Endothelial cell of hepatic sinusoid (primary cell): ENCODE results near the gene HAAO.
"Not testable (repeated sequence)": the region's sequence is repeated elsewhere in the genome, so short reads cannot be mapped to it uniquely, and the experiment has no call there.

Source experiments
- in situ Hi-C: cut with HindIII; loops from 2 replicates; pipeline ENCODE4 v1.10.0; 2017; ENCODE audit warnings: low sequenced_read_pairs

The HAAO gene

DNA sequence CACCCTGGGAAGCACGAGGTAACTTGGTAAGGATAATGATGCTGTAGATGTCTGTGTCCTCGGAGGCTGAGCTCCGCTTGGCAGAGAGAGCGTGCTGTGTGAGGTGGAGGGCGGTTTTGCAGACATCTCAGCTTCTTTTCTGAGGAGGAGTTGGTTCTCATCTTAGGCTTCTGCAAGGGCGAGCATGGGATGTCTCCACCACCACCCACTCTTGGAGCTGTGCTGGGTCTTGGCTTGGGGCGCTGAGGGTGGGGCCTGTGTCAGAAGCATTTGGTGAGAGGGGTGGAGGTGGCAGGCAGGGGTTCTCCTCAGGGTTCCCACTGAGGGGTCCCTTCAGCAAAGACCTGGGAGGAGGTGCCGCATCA, 37.6 kb downstream of the HAAO start:
- in situ Hi-C loops, result loop anchor here (5.0 kb wide), 1 partner anchor 48 kb away; no protein-coding TSS in a partner anchor

DNA sequence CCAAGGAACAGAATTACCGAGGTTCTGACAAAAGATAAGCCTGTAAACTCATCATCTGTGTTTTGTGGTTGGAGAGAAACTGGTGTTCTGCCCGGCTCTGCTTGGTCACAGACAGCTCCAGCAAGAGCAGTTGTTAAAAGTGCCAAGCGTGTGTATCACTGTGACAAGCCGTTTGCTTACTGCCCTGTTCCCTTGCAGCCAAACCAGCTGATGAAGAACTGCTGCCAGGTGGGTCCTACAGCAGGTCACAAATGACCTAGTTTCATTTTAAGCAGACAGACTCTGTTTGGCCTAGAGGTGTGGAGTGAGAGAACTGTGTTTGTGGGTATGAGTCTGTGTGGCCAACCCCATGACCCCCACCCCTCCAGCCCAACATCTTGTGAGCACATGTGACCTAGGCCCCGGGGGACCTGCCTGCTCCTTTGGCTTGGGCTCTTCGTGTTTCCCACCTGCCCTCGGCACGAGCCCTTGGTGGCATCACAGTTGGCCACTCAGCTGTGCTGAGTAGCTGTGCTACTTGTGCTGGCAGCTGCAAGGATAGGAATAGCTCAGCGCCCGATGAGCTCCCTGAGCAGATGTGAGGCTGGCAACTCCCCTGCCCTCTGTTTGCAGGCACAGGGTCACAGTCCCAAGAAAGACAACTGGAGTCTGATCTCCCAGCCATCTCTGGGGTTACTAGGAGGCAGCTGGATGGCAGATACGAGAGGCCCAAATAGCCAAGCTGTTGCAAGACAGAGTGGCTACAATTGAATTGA, 38.2 kb downstream of the HAAO start:
- in situ Hi-C loops, result no loop called here

DNA sequence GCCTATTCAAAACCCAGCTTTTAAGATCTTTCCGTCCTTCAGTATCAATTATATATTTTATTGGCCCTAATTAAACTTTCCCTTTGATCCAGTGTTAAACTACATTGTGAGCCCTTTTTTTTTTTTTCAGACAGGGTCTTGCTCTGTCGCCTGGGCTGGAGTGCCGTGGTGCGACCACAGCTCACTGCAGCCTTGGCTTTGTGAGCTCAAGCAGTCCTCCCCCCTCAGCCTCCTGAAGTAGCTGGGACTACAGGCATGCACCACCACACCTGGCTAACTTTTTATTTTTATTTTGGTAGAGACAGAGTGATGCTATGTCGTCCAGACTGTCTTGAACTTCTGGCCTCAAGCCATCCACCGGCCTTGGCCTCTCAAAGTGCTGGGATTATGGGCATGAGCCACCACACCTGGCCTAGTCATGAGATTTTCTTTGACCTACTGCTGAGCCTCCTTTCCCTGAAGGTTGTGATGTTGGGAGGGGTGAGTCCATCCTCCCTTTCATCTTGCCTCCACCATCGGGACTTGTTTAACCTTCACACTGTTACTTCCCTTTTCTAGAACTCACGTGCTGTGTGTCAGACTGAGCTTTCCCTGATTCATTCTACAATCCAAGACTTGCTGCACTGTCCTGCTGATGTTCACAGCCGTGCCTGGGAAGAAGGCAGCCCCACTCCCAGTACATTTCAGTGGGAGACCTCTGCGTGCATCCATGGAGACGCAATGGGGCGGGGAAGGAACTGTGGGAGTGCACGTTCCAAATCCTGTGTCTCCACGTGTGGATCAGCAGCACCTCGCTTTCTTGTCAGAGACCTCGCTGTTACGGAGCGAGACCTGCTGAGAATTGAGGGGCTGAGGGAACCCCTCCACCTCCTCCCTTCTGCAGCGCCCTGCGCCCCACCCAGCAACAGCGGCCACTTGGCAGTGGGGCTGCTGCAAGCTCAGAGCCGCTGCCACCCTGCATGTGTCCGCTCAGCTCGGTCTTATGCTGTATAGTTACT, 39.3 kb downstream of the HAAO start:
- in situ Hi-C loops, result no loop called here

DNA sequence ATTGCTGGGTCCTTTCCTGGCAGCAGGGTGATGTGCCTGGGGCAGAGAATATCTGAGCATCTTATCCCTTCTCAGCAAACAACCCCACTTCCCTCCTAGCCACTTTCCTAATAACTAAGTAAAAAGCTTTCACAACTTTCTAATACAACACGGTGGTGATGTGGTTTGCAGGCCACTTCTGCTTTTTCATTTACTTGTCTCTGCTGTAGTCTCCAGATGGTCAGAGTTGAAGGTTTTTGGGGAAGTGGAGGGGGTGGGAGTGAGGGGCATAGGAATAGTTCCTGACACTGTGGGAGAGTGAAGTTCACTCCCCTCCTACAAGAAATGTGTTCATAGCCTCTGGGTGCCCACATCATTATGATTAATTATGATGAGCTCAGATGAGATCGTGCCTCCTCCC, 40.1 kb downstream of the HAAO start:
- in situ Hi-C loops, result no loop called here

DNA sequence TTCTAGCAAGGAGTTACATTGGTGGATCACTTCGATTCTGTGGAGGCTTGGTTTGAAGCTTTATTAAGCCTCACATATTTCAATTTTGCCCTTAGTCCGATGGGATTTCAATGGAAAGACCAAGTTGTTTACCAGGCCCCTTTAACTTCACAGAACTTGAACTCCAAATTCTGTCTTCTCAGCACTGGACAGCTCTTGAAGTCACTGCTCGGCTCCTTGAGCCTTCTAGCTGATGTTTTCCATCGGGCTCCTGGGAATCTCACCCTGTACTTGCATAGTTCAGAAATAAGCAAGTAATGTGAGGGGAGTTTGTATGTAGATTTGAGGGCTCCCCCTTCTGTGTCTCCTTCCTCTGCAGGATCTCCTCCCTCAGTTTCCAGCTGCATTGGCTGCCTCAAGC, 43.5 kb downstream of the HAAO start:
- in situ Hi-C loops, result loop anchor here (5.0 kb wide), 1 partner anchor 252 kb away; no protein-coding TSS in a partner anchor

DNA sequence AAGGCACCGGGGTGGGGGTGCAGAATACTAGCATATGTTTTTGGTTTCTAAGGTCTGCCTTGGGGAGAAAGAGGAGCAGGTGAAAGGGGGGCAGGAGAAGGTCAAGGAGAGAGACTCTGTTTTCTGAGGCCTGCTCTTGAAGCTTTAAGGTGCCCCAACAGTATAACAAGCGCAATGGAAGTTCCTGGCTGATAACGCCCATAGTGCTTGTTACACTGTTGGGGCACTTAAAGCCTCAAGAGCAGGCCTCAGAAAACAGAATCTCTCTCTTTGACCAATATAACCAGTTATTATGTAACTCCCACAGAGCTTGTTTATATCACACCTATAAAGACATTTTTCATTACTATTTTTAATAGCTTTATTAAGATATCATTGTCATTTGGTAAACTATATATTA, 45.0 kb downstream of the HAAO start:
- in situ Hi-C loops, result loop anchor here (5.0 kb wide), 1 partner anchor 250 kb away; no protein-coding TSS in a partner anchor

DNA sequence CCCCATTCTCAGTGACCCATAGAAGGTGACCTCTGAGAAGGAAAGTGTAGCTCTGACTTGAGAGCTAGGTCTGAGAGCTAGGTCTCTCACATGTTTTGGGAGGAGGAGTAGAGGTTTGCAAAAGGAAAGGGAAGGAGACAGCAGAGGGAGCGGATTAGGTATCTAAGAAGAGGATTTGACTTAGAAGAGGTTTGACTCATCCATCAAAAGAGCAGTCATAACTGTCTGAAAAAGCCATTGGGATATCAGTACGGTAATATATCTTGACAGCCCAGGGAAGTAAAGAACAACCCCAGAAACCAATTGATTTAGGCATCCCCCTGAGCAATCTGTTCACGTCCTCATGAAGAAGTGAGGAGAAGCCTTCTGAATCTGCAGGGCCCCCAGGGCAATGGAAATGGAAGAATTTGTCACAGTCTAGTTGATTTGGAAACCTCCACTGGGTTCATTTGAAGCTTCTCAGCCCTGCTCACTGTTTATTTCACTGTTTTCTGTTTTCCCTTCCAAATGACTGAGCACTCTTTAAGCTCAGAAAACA, 47.8 kb downstream of the HAAO start:
- in situ Hi-C loops, result loop anchor here (5.0 kb wide), 1 partner anchor 247 kb away; no protein-coding TSS in a partner anchor

DNA sequence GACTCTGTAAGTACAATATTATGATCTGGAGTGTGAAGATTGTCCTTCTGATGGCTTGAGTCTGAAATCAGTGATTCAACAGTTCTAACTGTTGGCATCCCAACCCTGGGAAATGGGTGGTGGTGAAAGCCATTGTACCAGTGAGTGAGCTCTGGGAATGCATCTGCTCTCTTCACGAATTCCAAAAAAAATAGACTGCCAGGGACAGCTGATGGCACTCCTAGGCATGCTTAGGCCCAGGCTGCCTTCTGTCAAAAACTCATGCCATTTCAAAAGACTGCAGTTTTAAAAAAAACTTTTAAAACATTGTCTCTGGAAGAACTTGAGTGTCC, 48.8 kb downstream of the HAAO start:
- in situ Hi-C loops, result no loop called here

DNA sequence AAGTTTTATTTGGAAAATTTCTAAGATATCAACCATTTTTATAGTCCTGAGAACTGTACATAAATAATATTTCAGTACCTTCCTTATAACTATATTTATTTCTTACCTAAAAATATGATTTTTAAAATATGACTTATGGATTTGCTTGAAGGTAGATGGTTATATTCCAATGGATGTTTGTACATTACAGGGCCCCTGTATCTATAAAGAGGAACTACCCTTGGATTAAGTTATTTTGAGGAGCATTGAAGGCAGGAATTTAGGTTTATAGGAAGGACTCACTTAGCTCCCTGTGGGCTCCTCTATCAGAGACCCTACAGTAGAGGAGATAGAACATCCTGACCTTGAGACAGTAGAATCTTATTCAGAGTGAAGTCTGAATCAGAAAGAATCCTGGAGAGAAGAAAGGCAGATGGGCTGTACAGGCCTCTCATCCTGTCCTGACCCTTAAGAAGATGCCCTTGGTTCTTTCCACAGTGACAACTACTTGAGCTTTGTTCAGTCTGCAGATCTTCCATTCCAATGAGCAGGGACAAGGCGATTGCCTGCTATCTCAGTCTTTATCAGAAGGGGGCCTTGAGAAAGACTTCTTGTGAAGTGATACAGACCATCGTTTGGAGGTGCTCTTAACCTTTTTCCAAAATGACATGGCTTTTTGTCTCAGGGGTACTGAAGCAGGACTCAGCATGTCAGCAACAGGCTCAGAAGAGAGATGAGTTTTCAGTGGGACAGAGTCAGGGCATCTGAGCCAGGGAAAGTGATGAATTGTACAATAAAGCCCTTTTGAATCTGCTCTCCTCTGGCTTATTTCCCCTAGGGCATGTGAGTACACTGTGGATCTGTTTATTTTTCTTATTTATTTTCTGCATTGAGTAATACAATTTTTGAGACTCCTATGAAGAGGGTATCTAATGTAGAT, 49.4 kb downstream of the HAAO start:
- in situ Hi-C loops, result no loop called here

DNA sequence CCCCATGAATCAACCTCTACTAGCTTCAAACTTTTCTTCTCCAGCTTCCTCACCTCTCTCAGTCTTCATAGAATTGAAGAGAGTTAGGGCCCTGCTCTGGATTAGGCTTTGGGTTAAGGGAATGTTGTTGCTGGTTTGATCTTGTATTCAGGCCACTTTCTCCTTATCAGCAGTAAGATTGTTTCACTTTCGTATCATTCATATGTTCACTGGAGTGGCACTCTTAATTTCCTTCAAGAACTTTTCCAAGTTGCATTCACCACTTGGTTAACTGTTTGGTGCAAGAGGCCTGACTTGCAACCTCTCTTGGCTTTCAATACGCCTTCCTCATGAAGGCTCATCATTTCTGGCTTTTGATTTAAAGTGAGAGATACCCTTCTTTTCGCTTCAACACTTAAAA, 51.2 kb downstream of the HAAO start:
- in situ Hi-C loops, result no loop called here

DNA sequence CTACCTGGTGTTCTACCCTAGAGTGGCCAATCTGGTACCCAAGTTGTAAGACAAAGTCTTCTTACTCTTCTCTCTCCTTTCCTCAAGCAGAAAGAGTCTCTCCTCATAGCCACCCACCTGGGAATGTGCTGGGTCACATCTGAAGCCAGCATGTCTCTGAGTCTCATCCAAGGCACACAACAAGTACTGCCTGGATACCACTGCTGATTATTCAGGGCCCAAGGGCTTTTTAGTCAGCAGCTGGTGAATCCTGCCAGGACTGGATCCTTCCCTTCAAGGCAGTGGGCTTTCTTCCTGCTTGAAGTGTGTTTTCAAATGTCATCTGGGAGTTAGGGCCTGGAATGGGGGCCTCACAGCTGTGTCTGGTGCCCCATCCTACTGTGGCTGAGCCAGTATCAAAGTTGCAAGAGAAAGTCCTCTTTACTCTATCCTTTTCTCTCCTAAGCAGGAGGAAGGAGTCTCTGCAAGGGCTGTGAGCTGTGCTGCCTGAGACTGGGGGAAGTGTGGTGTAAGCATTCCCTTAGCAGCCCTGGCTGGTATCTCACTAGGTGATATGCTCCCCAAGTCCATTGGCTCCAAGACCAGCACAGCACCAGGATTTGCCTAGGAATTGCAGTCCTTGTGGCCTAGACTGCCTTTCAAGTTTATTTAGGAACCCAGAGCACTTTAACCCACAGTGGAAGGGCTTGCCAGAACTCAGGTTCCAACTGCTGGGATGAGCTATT, 55.6 kb downstream of the HAAO start:
- in situ Hi-C loops, result no loop called here

DNA sequence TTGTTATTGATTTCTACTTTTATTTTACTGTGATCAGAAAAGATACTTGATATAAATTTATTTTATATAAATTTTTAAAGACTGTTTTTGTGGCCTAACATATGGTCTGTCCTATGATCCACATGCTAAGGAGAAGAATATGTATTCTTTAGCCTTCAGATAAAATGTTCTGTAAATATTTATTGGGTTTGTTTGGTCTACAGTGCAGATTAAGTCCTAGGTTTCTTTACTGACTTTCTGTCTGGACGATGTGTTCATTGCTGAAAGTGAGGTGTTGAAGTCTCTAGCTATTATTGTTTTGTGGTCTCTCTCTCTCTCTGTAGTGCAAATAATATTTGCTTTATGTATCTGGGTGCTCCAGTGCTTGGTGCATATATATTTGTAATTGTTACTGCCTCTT, 58.5 kb downstream of the HAAO start:
- in situ Hi-C loops, result no loop called here

DNA sequence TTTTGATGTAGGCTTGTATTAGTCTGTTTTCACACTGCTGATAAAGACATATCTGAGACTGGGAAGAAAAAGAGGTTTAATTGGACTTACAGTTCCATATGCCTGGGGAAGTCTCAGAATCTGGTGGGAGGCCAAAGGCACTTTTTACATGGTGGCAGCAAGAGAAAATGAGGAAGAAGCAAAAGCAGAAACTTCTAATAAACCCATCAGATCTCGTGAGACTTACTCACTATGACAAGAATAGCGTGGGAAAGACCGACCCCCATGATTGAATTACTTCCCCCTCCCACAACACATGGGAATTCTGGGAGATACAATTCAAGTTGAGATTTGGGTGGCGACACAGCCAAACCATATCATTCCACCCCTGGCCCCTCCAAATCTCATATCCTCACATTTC, 61.1 kb downstream of the HAAO start:
- in situ Hi-C loops, result not testable (repeated sequence)

DNA sequence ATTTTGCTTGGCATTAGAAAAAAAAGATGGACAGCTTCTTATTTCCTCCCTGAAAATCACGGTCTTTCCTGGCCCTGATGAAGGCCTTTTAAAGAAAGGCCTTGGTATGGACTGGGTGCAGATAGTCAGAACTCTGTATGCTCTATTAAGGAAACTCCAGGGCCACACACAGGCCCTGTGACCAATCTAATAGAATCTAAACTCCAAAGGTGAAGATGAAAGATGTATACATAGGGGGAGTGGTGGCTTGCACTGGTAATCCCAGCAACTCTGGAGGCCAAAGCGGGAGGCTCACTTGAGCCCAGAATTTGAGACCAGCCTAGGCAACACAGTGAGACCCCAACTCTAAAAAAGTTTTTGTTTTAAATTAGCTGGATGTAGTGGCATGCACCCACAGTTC, 65.7 kb downstream of the HAAO start:
- in situ Hi-C loops, result no loop called here

DNA sequence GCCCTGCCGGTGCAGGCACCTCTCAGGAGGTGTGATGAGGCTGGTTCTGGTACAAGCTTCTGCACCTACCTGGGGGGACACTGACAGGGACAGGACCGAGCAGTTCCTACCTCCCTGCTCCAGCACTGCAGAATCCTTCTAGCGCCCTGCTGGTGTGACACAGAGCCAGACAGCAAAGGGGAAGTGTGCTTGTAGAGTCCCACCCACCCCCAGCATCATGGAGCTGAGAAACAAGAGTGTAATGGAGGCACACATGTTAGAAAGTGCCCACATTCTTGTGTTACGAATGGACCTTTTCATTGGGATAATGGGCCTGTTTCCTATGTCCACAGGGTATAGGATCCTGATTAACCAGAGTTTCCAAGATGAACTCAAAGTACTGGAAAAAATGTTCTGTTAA, 66.7 kb downstream of the HAAO start:
- in situ Hi-C loops, result no loop called here

DNA sequence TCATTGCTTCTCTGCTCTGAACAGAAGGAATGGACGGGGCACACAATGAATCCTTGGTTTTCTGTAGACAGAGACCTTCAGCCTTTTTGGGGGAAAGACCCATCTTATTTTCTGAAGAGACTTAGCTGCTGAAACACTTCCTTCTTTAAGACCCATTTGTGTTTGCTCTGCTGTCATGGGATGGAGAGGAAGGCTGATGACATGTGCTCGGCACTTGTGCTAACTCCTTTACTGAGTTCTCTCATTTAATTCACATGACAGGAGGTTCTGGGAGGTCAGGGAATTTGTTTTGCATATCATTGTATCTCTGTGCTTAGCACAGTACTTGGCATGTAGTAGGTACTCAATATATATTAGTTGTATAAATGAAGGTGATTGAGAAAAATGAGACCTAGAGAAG, 67.5 kb downstream of the HAAO start:
- in situ Hi-C loops, result no loop called here

DNA sequence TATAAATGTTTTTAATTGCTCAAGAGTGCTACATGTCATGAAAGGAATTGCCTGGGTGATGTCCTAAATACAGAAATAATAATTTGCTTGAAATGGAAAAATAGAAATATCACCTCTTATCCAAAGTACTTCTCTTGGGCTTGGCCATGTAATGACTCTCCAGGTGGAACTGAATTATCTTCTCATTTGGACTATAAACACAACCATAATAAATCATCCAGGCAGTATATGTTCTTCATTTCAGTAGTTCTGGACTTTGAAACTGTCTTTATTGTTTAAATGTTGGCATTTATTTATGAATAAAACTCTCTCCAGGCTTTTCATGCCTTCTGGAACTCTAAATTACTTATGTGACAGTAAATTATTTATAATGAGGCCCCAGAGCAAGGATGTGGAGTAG, 68.9 kb downstream of the HAAO start:
- in situ Hi-C loops, result no loop called here

DNA sequence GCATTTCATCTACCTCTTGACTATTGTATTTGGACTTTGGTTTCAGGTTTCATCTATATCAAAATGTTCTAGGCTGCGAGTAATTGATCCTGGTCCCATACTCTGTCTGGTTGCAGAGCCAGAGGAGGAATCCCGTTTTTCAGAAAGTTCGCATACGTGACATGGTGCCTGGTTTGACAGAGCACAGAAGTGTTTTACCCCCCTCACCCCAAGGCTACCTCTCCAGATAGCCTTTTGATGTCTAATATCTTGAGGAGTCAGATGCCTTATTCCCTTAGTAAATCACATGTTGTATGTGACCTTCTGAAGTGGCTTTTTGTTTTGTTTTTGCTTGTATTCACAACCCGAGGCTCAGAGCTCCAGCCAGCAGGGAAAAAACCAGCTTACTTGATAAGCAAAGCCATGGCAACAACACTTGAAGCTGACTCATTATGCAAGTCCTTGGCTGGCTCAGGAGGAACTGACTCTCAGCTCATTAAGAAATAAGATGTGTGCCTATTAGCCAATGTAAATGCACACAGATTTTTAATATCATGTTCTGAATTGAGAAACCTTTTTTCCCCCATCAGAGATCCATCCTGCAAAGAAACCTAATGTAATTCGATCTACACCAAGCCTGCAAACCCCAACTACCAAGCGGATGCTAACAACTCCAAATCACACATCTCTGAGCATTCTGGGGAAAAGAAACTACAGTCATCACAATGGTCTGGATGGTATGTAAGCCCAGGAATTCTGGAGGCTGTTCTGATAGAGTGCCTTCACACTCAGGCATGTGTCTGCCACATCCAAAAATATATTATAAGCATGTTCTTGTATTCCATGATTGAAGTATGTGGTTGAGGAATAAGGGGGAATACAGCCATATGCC, 69.8 kb downstream of the HAAO start:
- in situ Hi-C loops, result no loop called here

DNA sequence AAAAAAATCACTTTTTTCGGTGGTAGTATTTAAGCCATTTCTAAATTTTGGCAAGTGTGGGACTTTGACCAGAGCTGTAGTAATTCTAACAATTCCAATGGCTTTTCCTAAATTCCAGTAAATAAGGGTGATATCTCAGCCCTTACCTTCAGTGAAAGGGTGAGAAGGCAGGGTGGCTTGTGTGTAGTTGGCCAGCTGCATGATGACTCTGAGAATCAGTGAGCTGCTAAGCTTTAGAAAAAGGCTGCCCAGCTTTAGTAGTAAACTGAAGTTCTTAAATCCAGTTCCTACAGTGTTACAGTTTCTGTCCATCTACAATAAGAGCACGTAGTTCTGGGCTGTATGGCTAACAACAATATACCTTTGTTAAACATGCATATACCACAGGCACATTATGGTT, 70.5 kb downstream of the HAAO start:
- in situ Hi-C loops, result no loop called here
